ENCODE results near the gene GYG1. TPM values are rescaled to one million over a fixed set of nuclear protein-coding genes. Genes with fewer than 3 reads are reported as not detected.

Gene GYG1
- total RNA-seq, 1 donor from 2014 or later: 35.2 TPM

- ATAC-seq (no peak), DNase-seq (ENCODE audit: low spot score) (no peak)
- intact Hi-C loops (cut with DNase I): loop anchor here (2.0 kb wide), 1 partner anchor 43 kb away; no protein-coding TSS in a partner anchor
Observed at GRCh38 chr3:149058198-149058597, 66.9 kb downstream of the GYG1 start.

- DNase-seq (ENCODE audit: low spot score) (no peak), ATAC-seq (no peak)
- intact Hi-C loops (cut with DNase I): loop anchor here (2.0 kb wide), 1 partner anchor 44 kb away; no protein-coding TSS in a partner anchor
Observed at GRCh38 chr3:149058602-149059001, 67.3 kb downstream of the GYG1 start.

GRCh38 chr3:149061776-149062175 lies 70.4 kb downstream of the GYG1 start:
- DNase-seq (ENCODE audit: low spot score) (no peak), ATAC-seq (no peak)
- intact Hi-C loops (cut with DNase I): no loop called here

GRCh38 chr3:149067883-149068282 lies 76.5 kb downstream of the GYG1 start:
- no peak for DNase-seq (ENCODE audit: low spot score)
- ATAC-seq: no peak
- intact Hi-C loops (cut with DNase I): no loop called here

Other genes starting within 250 kb of the GYG1 start
- gene CPB1, start 163.7 kb upstream of the GYG1 start, total RNA-seq: 5.0 TPM
- 10.3 TPM for gene CPA3, start 126.2 kb upstream of the GYG1 start, total RNA-seq
- gene HLTF, start 95.0 kb downstream of the GYG1 start, total RNA-seq: 33.6 TPM
- 27.4 TPM for gene HPS3, start 138.1 kb downstream of the GYG1 start, total RNA-seq
- gene CP, start 230.3 kb downstream of the GYG1 start, total RNA-seq: 26.1 TPM

Data from sciatic nerve (tissue), 2 donors.